Panc1 (cell line): ENCODE data around the gene PPFIA1. TPM values are rescaled to one million over a fixed set of nuclear protein-coding genes. Genes with fewer than 3 reads are reported as not detected.

Source experiments
- ATAC-seq: fragments of 200-7000 bp; cut with Tn5 transposase; 2 replicates; pipeline ENCODE4 v1.9.1; 2020; ENCODE audit warnings: mild to moderate bottlenecking, moderate library complexity
- BruUV-seq: library from RNA; stranded (reverse); fragments of 400-500 nt; replicated peaks from 2 replicates; lab custom pipeline; 2021; lab: Mats Ljungman, UMichigan
- CTCF ChIA-PET: fragments of 300-600 bp; sonication (Branson Sonifier 250); formaldehyde crosslinking; loops from one replicate; lab custom pipeline; 2022; ENCODE audit warnings: antibody characterized with exemption; lab: Charles Lee
- POLR2A ChIA-PET: fragments of 300-600 bp; sonication (Branson Sonifier 250); formaldehyde crosslinking; loops from one replicate; lab custom pipeline; 2022; ENCODE audit warnings: antibody characterized with exemption; lab: Charles Lee
- DNase-seq: peaks from one replicate; pipeline ENCODE4 v3.0.0-alpha.2; 2010; ENCODE audit warnings: low read depth, low spot score
- H3K27ac ChIP-seq: 2 replicates; pipeline ENCODE4 v1.5.1; 2011; ENCODE audit warnings: mild to moderate bottlenecking, low read length, inconsistent platforms
- H3K27me3 ChIP-seq: fragments of 200-500 bp; sonication (Bioruptor generic); 2 replicates; pipeline ENCODE4 v1.6.0; 2014; ENCODE audit warnings: low read length, inconsistent platforms; ENCODE audit not compliant: control insufficient read depth, insufficient read depth
- H3K36me3 ChIP-seq: fragments of 200-500 bp; sonication (Bioruptor generic); 2 replicates; pipeline ENCODE4 v1.5.1; 2014; ENCODE audit warnings: inconsistent platforms, mild to moderate bottlenecking, low read length, moderate library complexity; ENCODE audit not compliant: control insufficient read depth, insufficient read depth
- H3K4me1 ChIP-seq: 2 replicates; pipeline ENCODE4 v1.5.1; 2011; ENCODE audit warnings: inconsistent platforms, mild to moderate bottlenecking, low read length, moderate library complexity; ENCODE audit not compliant: control insufficient read depth, insufficient read depth
- H3K4me3 ChIP-seq, 2 experiments: 2 replicates each; pipeline ENCODE4 v1.5.1; 2011 to 2012; ENCODE audit warnings: low read depth in 2 of 2, low read length in 2 of 2, mild to moderate bottlenecking in 2 of 2, inconsistent platforms in 1 of 2, moderate library complexity in 1 of 2
- H3K9me3 ChIP-seq: fragments of 200-500 bp; sonication (Bioruptor generic); 2 replicates; pipeline ENCODE4 v1.5.1; 2014; ENCODE audit warnings: low read depth, mild to moderate bottlenecking, inconsistent platforms, low read length, moderate library complexity; ENCODE audit not compliant: control insufficient read depth, insufficient read depth
- POLR2AphosphoS5 ChIP-seq: IDR thresholded peaks from 2 replicates; pipeline ENCODE4 v1.6.1; 2012; ENCODE audit warnings: mild to moderate bottlenecking, low read depth, low read length, moderate library complexity
- REST ChIP-seq, 2 experiments: IDR thresholded peaks; 2 replicates each; pipeline ENCODE4 v1.6.1; 2011 to 2012; ENCODE audit warnings: low read depth in 2 of 2, control low read depth in 1 of 2, low read length in 1 of 2, mild to moderate bottlenecking in 1 of 2, moderate library complexity in 1 of 2; ENCODE audit not compliant: insufficient read depth in 1 of 2
- SIN3A ChIP-seq: IDR thresholded peaks from 2 replicates; pipeline ENCODE4 v1.6.1; 2012; ENCODE audit warnings: low read depth, mild to moderate bottlenecking, low read length, moderate library complexity, borderline replicate concordance; ENCODE audit not compliant: insufficient read depth
- TCF7L2 ChIP-seq: IDR thresholded peaks from 2 replicates; pipeline ENCODE4 v1.6.1; 2011; ENCODE audit warnings: mild to moderate bottlenecking, low read depth, low read length, inconsistent platforms
- in situ Hi-C: cut with HindIII; loops from 2 replicates; pipeline ENCODE4 v1.10.0; 2016; ENCODE audit warnings: low sequenced_read_pairs, low pct_unique_long_range_greater_than_20kb
- intact Hi-C: fragments of 100-400 bp; cut with micrococcal nuclease; formaldehyde crosslinking; loops from one replicate; pipeline ENCODE4 v1.10.0; 2022; ENCODE audit not compliant: unreplicated experiment
- total RNA-seq: library from RNA; stranded (reverse); gene quantifications from one replicate; pipeline ENCODE4 v1.2.1, GENCODE V29; 2021; ENCODE audit not compliant: unreplicated experiment
- TF ChIP-seq, protein P1 (sequence below): fragments of 450-650 bp; IDR thresholded peaks from 2 replicates; pipeline ENCODE4 v1.5.1; 2017; ENCODE audit warnings: mild to moderate bottlenecking

The PPFIA1 gene
- total RNA-seq, 1 experiment from 2014 or later = 101 TPM

DNA sequence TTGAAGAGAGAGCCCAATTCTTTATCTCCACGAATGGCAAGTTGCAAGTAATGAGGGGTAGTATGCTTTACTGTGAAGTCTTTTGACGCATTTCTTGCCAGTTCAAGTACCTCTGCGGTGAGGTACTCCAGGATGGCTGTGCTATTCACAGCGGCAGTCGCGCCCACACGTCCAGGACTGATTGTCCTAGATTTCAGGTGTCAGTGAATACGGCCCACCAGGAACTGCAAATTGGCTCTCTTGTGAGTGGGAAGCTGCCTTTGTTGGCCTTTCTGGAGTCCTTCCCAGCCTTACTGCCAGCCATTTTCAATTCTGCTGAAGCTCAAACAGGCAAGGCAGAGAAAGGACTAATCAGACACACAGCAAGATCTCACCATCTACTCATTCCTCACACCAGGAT is 8.5 kb downstream of the PPFIA1 start:
- intact Hi-C loops (no loop called here), in situ Hi-C loops (no loop called here)
- no peaks in the 10 kb centered on the region for H3K4me1 ChIP-seq
- no peak overlapping the region for H3K4me3 ChIP-seq
- ChIA-PET POLR2A (no interaction called here), CTCF (no interaction called here)
- BruUV-seq = no TSS peak
- TF ChIP-seq, protein P1, sequence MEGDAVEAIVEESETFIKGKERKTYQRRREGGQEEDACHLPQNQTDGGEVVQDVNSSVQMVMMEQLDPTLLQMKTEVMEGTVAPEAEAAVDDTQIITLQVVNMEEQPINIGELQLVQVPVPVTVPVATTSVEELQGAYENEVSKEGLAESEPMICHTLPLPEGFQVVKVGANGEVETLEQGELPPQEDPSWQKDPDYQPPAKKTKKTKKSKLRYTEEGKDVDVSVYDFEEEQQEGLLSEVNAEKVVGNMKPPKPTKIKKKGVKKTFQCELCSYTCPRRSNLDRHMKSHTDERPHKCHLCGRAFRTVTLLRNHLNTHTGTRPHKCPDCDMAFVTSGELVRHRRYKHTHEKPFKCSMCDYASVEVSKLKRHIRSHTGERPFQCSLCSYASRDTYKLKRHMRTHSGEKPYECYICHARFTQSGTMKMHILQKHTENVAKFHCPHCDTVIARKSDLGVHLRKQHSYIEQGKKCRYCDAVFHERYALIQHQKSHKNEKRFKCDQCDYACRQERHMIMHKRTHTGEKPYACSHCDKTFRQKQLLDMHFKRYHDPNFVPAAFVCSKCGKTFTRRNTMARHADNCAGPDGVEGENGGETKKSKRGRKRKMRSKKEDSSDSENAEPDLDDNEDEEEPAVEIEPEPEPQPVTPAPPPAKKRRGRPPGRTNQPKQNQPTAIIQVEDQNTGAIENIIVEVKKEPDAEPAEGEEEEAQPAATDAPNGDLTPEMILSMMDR = no peak
- TF ChIP-seq SIN3A (no peak), TCF7L2 (no peak), REST (IDR thresholded peaks at IDR 0.05; ENCODE audit: insufficient read depth in 1 of 2, low read depth in 2 of 2, low read length in 1 of 2) (no peak), POLR2AphosphoS5 (no peak)
- H3K36me3 ChIP-seq = peaks cover 20% of the 10 kb centered on the region
- no peaks in the 10 kb centered on the region for H3K27me3 ChIP-seq
- ATAC-seq (no peak), DNase-seq (no peak)
- no peak overlapping the region for H3K27ac ChIP-seq
- H3K9me3 ChIP-seq = no peaks in the 10 kb centered on the region

- in situ Hi-C loops = no loop called here
- ChIA-PET CTCF (no interaction called here), POLR2A (interaction anchor here (0.7 kb wide), 1 partner anchor 17 kb away, joined by 3 read pairs; no protein-coding TSS in a partner anchor)
- no peak for ATAC-seq
- no peak for DNase-seq
- Histone ChIP-seq H3K36me3 (peaks cover 13% of the 10 kb centered on the region; the same call in 1 of the 2 replicates), H3K9me3 (no peaks in the 10 kb centered on the region), H3K27ac (no peak overlapping the region), H3K4me3 (no peak overlapping the region), H3K27me3 (no peaks in the 10 kb centered on the region), H3K4me1 (no peaks in the 10 kb centered on the region)
- no TSS peak for BruUV-seq
- intact Hi-C loops = no loop called here
- no peak for TF ChIP-seq POLR2AphosphoS5
- TF ChIP-seq SIN3A = no peak
- TF ChIP-seq, protein P1 = no peak
Measured at GRCh38 chr11:70281156-70281609, 10.7 kb downstream of the PPFIA1 start.
